Liver (tissue), 9 donors: ENCODE measurements around the gene SLC4A11. TPM values are rescaled to one million over a fixed set of nuclear protein-coding genes. Genes with fewer than 3 reads are reported as not detected.

Source experiments
- DNase-seq: peaks from one replicate; pipeline ENCODE4 v3.0.0-alpha.2; 2017; ENCODE audit warnings: low spot score
- H3K27ac ChIP-seq, 2 donors: one replicate each; pipeline ENCODE4 v1.7.0; 2013; ENCODE audit warnings: inconsistent platforms in 2 of 2, low read length in 2 of 2, control low read depth in 1 of 2, low read depth in 1 of 2, mild to moderate bottlenecking in 1 of 2
- H3K27me3 ChIP-seq, 4 donors: one replicate each; pipeline versions ENCODE4 v1.6.1 to v1.7.0; 2013; ENCODE audit warnings: low read length in 3 of 4, inconsistent platforms in 1 of 4, mild to moderate bottlenecking in 1 of 4, moderate library complexity in 1 of 4; ENCODE audit not compliant: control insufficient read depth in 4 of 4, insufficient read depth in 4 of 4
- H3K36me3 ChIP-seq, 4 donors: one replicate each; pipeline versions ENCODE4 v1.6.1 to v1.7.0; 2013; ENCODE audit warnings: low read length in 3 of 4, mild to moderate bottlenecking in 3 of 4, low read depth in 1 of 4, moderate library complexity in 1 of 4; ENCODE audit not compliant: control insufficient read depth in 4 of 4, insufficient read depth in 3 of 4
- H3K4me1 ChIP-seq, 4 donors: one replicate each; pipeline versions ENCODE4 v1.6.1 to v1.7.0; 2013; ENCODE audit warnings: low read length in 3 of 4, mild to moderate bottlenecking in 3 of 4, moderate library complexity in 1 of 4; ENCODE audit not compliant: control insufficient read depth in 4 of 4, insufficient read depth in 4 of 4
- H3K4me3 ChIP-seq, 3 donors: one replicate each; pipeline versions ENCODE4 v1.6.1 to v1.7.0; 2013; ENCODE audit warnings: low read length in 3 of 3, control low read depth in 1 of 3, low read depth in 1 of 3, mild to moderate bottlenecking in 1 of 3
- H3K9ac ChIP-seq, 2 donors: one replicate each; pipeline ENCODE4 v1.7.0; 2013; ENCODE audit warnings: low read length in 2 of 2, mild to moderate bottlenecking in 2 of 2, moderate library complexity in 2 of 2, control low read depth in 1 of 2, low read depth in 1 of 2
- H3K9me3 ChIP-seq, 4 donors: one replicate each; pipeline versions ENCODE4 v1.6.1 to v1.7.0; 2013; ENCODE audit warnings: low read length in 3 of 4; ENCODE audit not compliant: control insufficient read depth in 4 of 4
- CTCF ChIP-seq: fragments of 150-350 bp; IDR thresholded peaks from 2 replicates; pipeline ENCODE4 v1.5.1; 2017; ENCODE audit warnings: improper control_type of control experiment, low read depth, low read length; ENCODE audit not compliant: missing input control
- EGR1 ChIP-seq, 2 donors: IDR thresholded peaks; 2 replicates each; pipeline ENCODE4 v1.6.1; 2016 to 2018; ENCODE audit warnings: antibody characterized with exemption in 2 of 2, low read depth in 2 of 2
- FOXA2 ChIP-seq: IDR thresholded peaks from 2 replicates; pipeline ENCODE4 v1.6.1; 2016; ENCODE audit warnings: antibody characterized with exemption
- GABPA ChIP-seq, 2 donors: IDR thresholded peaks in 1 of 2; conservative IDR thresholded peaks in 1 of 2; 2 replicates each; pipeline ENCODE4 v1.6.1; 2016; ENCODE audit warnings: antibody characterized with exemption in 2 of 2, mild to moderate bottlenecking in 1 of 2, moderate library complexity in 1 of 2
- HNF4A ChIP-seq, 2 donors: conservative IDR thresholded peaks; 2 replicates each; pipeline ENCODE4 v1.6.1; 2016; ENCODE audit warnings: antibody characterized with exemption in 2 of 2, mild to moderate bottlenecking in 2 of 2
- HNF4G ChIP-seq: IDR thresholded peaks from 2 replicates; pipeline ENCODE4 v1.6.1; 2016; ENCODE audit warnings: antibody characterized with exemption
- JUND ChIP-seq, 2 donors: IDR thresholded peaks; 2 replicates each; pipeline ENCODE4 v1.6.1; 2016; ENCODE audit warnings: antibody characterized with exemption in 2 of 2
- MAX ChIP-seq: IDR thresholded peaks from 2 replicates; pipeline ENCODE4 v1.6.1; 2016; ENCODE audit warnings: antibody characterized with exemption
- RAD21 ChIP-seq, 2 donors: IDR thresholded peaks; 2 replicates each; pipeline ENCODE4 v1.6.1; 2016; ENCODE audit warnings: antibody characterized with exemption in 2 of 2, mild to moderate bottlenecking in 2 of 2
- REST ChIP-seq: IDR thresholded peaks from 2 replicates; pipeline ENCODE4 v1.6.1; 2016; ENCODE audit warnings: antibody characterized with exemption, mild to moderate bottlenecking
- RXRA ChIP-seq, 2 donors: IDR thresholded peaks; 2 replicates each; pipeline ENCODE4 v1.6.1; 2017 to 2018; ENCODE audit warnings: antibody characterized with exemption in 2 of 2, mild to moderate bottlenecking in 1 of 2
- SP1 ChIP-seq: IDR thresholded peaks from 2 replicates; pipeline ENCODE4 v1.6.1; 2018; ENCODE audit warnings: antibody characterized with exemption, mild to moderate bottlenecking
- TAF1 ChIP-seq: conservative IDR thresholded peaks from 2 replicates; pipeline ENCODE4 v1.6.1; 2016; ENCODE audit warnings: antibody characterized with exemption, mild to moderate bottlenecking
- YY1 ChIP-seq: IDR thresholded peaks from 2 replicates; pipeline ENCODE4 v1.6.1; 2016; ENCODE audit warnings: antibody characterized with exemption, mild to moderate bottlenecking
- ZBTB33 ChIP-seq: IDR thresholded peaks from 2 replicates; pipeline ENCODE4 v1.6.1; 2016; ENCODE audit warnings: antibody characterized with exemption
- WGBS: extraction: QIAGEN DNeasy Blood & Tissue Kit; methylation state at CpG from one replicate; pipeline ENCODE4 v1.1.7; 2013; 5-methylcytosine and 5-hydroxymethylcytosine counted together
- polyA plus RNA-seq, 2 donors: library from polyadenylated mRNA; stranded (reverse) in 1 of 2; unstranded in 1 of 2; fragments of 200-250 nt in 1 of 2; fragments of >200 nt in 1 of 2; fragmentation: Nextera tagmentation in 1 of 2; extraction: Ambion mirVana in 1 of 2; gene quantifications; one replicate each; pipeline versions ENCODE4 v1.2.1 to v1.2.3, GENCODE V29; 2013 to 2015
- total RNA-seq, 2 donors: library from RNA; depleted of rRNA; stranded (reverse); fragments of >200 nt; gene quantifications; one replicate each; pipeline ENCODE4 v1.2.3, GENCODE V29; 2014
- donor health status: healthy.
- donor health status: healthy.
- donor health status: healthy.
- donor health status: healthy.
- donor health status: healthy.

SLC4A11 gene
- total and polyA plus RNA-seq, 4 donors, result under 0.01 to 0.13 (median 0.06) TPM

GRCh38 chr20:3240776-3241363 lies 1.9 kb upstream of the SLC4A11 start:
- H3K4me1 ChIP-seq, result peaks cover 8 to 21% (median 14%) of the 10 kb centered on the region in 4 donors
- peaks cover 0 to 8% (median 1%) of the 10 kb centered on the region in 4 donors for H3K27me3 ChIP-seq
- WGBS, result 89% methylated on average over 15 of the region's 15 CpGs
- H3K27ac ChIP-seq, result no peak overlapping the region
- no peaks in the 10 kb centered on the region for H3K36me3 ChIP-seq
- H3K9ac ChIP-seq, result no peak overlapping the region
- H3K9me3 ChIP-seq, result no peaks in the 10 kb centered on the region
- DNase-seq, result no peak
- TF ChIP-seq YY1, result no peak
- no peak for TF ChIP-seq CTCF
- no peak for TF ChIP-seq RAD21 (IDR thresholded peaks at IDR 0.05)
- no peak for TF ChIP-seq TAF1
- no peak for TF ChIP-seq HNF4G
- TF ChIP-seq ZBTB33, result no peak
- no peak for TF ChIP-seq SP1
- TF ChIP-seq JUND (IDR thresholded peaks at IDR 0.05), result no peak
- no peak for TF ChIP-seq RXRA (IDR thresholded peaks at IDR 0.05)
- no peak for TF ChIP-seq REST
- TF ChIP-seq GABPA (IDR thresholded peaks at IDR 0.05 in 1 of 2, conservative IDR thresholded peaks at IDR 0.05 in 1 of 2), result no peak
- TF ChIP-seq EGR1 (IDR thresholded peaks at IDR 0.05; ENCODE audit: low read depth in 2 of 2), result no peak
- TF ChIP-seq FOXA2, result no peak
- no peak overlapping the region for H3K4me3 ChIP-seq

GRCh38 chr20:3239867-3240775 lies 1.1 kb upstream of the SLC4A11 start:
- WGBS, result 21% methylated on average over 54 of the region's 54 CpGs
- Histone ChIP-seq H3K27ac (no peak overlapping the region), H3K9me3 (no peaks in the 10 kb centered on the region), H3K9ac (no peak overlapping the region), H3K4me1 (peaks cover 8 to 21% (median 14%) of the 10 kb centered on the region in 4 donors), H3K36me3 (no peaks in the 10 kb centered on the region), H3K4me3 (peak overlapping the region in 2 of 3 donors; percentile 36 to 76), H3K27me3 (peaks cover 0 to 8% (median 1%) of the 10 kb centered on the region in 4 donors)
- no peak for DNase-seq
- TF ChIP-seq MAX (no peak), CTCF (no peak), HNF4A (conservative IDR thresholded peaks at IDR 0.05) (no peak), RAD21 (IDR thresholded peaks at IDR 0.05) (no peak), REST (no peak), TAF1 (no peak), HNF4G (no peak), RXRA (IDR thresholded peaks at IDR 0.05) (no peak)
